ENCODE measurements around the gene COL19A1.

Gene COL19A1

DNA sequence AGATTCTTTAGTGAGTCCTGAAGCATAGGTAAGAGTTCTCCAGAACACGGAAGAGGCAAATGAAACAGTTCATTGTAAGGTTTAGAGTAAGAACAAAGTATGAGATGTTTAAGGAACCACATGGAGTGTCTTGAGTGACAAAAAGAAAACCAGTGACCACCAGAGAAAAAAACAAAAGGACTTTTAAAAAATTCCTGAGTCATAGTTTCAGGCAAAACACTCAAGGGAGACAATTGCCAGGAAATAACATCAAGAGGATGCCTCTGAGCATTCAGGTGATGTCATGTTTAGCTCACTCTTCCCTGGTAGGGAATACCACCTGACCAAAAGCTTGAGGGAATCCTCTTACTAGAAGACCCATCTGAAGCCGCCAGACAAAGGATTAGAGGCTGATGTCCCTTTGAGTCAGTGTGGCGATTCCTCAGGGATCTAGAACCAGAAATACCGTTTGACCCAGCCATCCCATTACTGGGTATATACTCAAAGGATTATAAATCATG, 110.3 kb downstream of the COL19A1 start:
- H2BK5ac ChIP-seq (ENCODE audit: low read depth, low read length, poor library complexity, severe bottlenecking) = no peak overlapping the region
- H2AK5ac ChIP-seq (ENCODE audit: low read length, severe bottlenecking) = no peak overlapping the region
- H3K27me3 ChIP-seq (ENCODE audit: control insufficient read depth in 1 of 2, insufficient read depth in 1 of 2, low read length in 2 of 2) = no peaks in the 10 kb centered on the region
- H4K91ac ChIP-seq (ENCODE audit: low read length) = no peak overlapping the region
- DNase-seq = no peak
- H2BK120ac ChIP-seq (ENCODE audit: low read depth, low read length) = no peak overlapping the region
- no peak overlapping the region for H3K4me2 ChIP-seq (ENCODE audit: low read length, poor library complexity, severe bottlenecking)
- no peak overlapping the region for H2BK15ac ChIP-seq (ENCODE audit: low read depth, poor library complexity, severe bottlenecking)
- H3K14ac ChIP-seq (ENCODE audit: low read length in 2 of 2) = no peak overlapping the region
- H3K4ac ChIP-seq (ENCODE audit: low read depth in 1 of 2, low read length in 2 of 2) = no peak overlapping the region
- H2BK12ac ChIP-seq (ENCODE audit: low read length in 2 of 2) = no peak overlapping the region
- no peaks in the 10 kb centered on the region for H3K9me3 ChIP-seq (ENCODE audit: control insufficient read depth, low read length)
- H3K27ac ChIP-seq (ENCODE audit: low read length, poor library complexity, severe bottlenecking) = no peak overlapping the region
- H3K79me1 ChIP-seq (replicated peaks; ENCODE audit: low read length, poor library complexity, severe bottlenecking) = no peaks in the 10 kb centered on the region
- H3K23ac ChIP-seq (ENCODE audit: low read length in 2 of 2) = no peak overlapping the region
- WGBS = 97% methylated on average over 4 of the region's 4 CpGs
- no peak overlapping the region for H3K4me3 ChIP-seq (ENCODE audit: insufficient read depth in 1 of 2, low read depth in 1 of 2, low read length in 2 of 2)
- H2AFZ ChIP-seq (ENCODE audit: low read depth, low read length) = no peak overlapping the region
- H4K8ac ChIP-seq (ENCODE audit: low read length) = no peak overlapping the region
- H3K4me1 ChIP-seq (ENCODE audit: control insufficient read depth, insufficient read depth, low read depth, low read length) = peaks cover 1% of the 10 kb centered on the region
- H3K36me3 ChIP-seq (ENCODE audit: control insufficient read depth in 1 of 2, insufficient read depth in 2 of 2, low read depth in 1 of 2, low read length in 2 of 2) = no peaks in the 10 kb centered on the region
- no peak overlapping the region for H3K18ac ChIP-seq (ENCODE audit: low read depth in 1 of 2, low read length in 2 of 2)
- no peak overlapping the region for H3K9ac ChIP-seq (ENCODE audit: low read length)

DNA sequence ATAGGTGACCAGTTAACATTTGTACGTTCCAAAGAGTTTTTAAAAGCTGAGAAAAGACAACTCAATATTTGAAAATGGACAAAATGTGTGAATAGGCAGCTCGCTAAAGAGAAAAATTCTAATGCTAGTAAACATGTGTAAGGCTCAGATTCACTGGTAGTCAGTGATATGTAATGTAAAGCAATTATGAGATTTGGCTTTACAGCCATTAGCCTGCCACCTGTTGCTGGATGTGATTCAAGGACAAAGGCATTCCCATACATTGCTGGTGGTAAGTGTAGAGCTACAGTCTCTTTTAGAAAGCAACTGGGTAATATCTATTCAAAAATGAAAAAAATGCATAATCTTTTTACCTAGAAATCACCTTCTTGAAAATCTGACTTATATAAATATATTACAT, 114.3 kb downstream of the COL19A1 start:
- Histone ChIP-seq H2BK12ac (ENCODE audit: low read length in 2 of 2) (no peak overlapping the region), H2BK5ac (ENCODE audit: low read depth, low read length, poor library complexity, severe bottlenecking) (no peak overlapping the region), H2BK120ac (ENCODE audit: low read depth, low read length) (no peak overlapping the region), H4K8ac (ENCODE audit: low read length) (no peak overlapping the region), H3K23ac (ENCODE audit: low read length in 2 of 2) (no peak overlapping the region), H3K4me1 (ENCODE audit: control insufficient read depth, insufficient read depth, low read depth, low read length) (no peaks in the 10 kb centered on the region), H3K4me2 (ENCODE audit: low read length, poor library complexity, severe bottlenecking) (no peak overlapping the region), H2AK5ac (ENCODE audit: low read length, severe bottlenecking) (no peak overlapping the region), H3K36me3 (ENCODE audit: control insufficient read depth in 1 of 2, insufficient read depth in 2 of 2, low read depth in 1 of 2, low read length in 2 of 2) (no peaks in the 10 kb centered on the region), H3K79me1 (replicated peaks; ENCODE audit: low read length, poor library complexity, severe bottlenecking) (no peaks in the 10 kb centered on the region), H3K27ac (ENCODE audit: low read length, poor library complexity, severe bottlenecking) (no peak overlapping the region), H3K18ac (ENCODE audit: low read depth in 1 of 2, low read length in 2 of 2) (no peak overlapping the region), H4K91ac (ENCODE audit: low read length) (no peak overlapping the region), H2BK15ac (ENCODE audit: low read depth, poor library complexity, severe bottlenecking) (no peak overlapping the region), H3K14ac (ENCODE audit: low read length in 2 of 2) (no peak overlapping the region), H3K4ac (ENCODE audit: low read depth in 1 of 2, low read length in 2 of 2) (no peak overlapping the region), H3K27me3 (ENCODE audit: control insufficient read depth in 1 of 2, insufficient read depth in 1 of 2, low read length in 2 of 2) (no peaks in the 10 kb centered on the region), H3K4me3 (ENCODE audit: insufficient read depth in 1 of 2, low read depth in 1 of 2, low read length in 2 of 2) (no peak overlapping the region), H3K9me3 (ENCODE audit: control insufficient read depth, low read length) (no peaks in the 10 kb centered on the region), H3K9ac (ENCODE audit: low read length) (no peak overlapping the region), H2AFZ (ENCODE audit: low read depth, low read length) (no peak overlapping the region)
- DNase-seq = no peak
- 94% methylated on average over 2 of the region's 2 CpGs for WGBS

DNA sequence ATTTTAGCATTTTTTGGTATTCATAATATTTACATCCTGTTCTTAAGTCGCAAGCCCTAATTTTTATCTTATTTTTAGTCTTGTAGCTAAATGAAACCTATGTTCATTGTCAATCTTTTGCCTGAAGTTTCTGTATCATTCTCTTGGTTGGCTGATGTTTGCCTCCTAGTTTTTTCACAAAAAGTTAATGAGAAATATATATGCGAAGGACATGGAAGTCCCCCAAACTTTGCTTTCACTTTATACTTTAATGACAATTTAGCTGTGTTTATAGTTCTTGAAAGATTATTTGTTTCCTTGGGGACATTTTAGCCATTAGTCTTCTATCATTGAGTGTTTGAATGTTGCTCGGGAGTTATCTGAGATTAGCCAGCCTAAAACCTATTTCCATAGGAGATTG, 118.2 kb downstream of the COL19A1 start:
- H3K14ac ChIP-seq (ENCODE audit: low read length in 2 of 2) = no peak overlapping the region
- H2BK15ac ChIP-seq (ENCODE audit: low read depth, poor library complexity, severe bottlenecking) = no peak overlapping the region
- no peak overlapping the region for H3K18ac ChIP-seq (ENCODE audit: low read depth in 1 of 2, low read length in 2 of 2)
- H4K8ac ChIP-seq (ENCODE audit: low read length) = no peak overlapping the region
- no peak overlapping the region for H2AK5ac ChIP-seq (ENCODE audit: low read length, severe bottlenecking)
- H3K4me2 ChIP-seq (ENCODE audit: low read length, poor library complexity, severe bottlenecking) = no peak overlapping the region
- H3K27me3 ChIP-seq (ENCODE audit: control insufficient read depth in 1 of 2, insufficient read depth in 1 of 2, low read length in 2 of 2) = no peaks in the 10 kb centered on the region
- H3K27ac ChIP-seq (ENCODE audit: low read length, poor library complexity, severe bottlenecking) = no peak overlapping the region
- no peaks in the 10 kb centered on the region for H3K4me1 ChIP-seq (ENCODE audit: control insufficient read depth, insufficient read depth, low read depth, low read length)
- no peak overlapping the region for H3K9ac ChIP-seq (ENCODE audit: low read length)
- H2BK120ac ChIP-seq (ENCODE audit: low read depth, low read length) = no peak overlapping the region
- no peaks in the 10 kb centered on the region for H3K9me3 ChIP-seq (ENCODE audit: control insufficient read depth, low read length)
- H3K4me3 ChIP-seq (ENCODE audit: insufficient read depth in 1 of 2, low read depth in 1 of 2, low read length in 2 of 2) = no peak overlapping the region
- H2BK12ac ChIP-seq (ENCODE audit: low read length in 2 of 2) = no peak overlapping the region
- H2AFZ ChIP-seq (ENCODE audit: low read depth, low read length) = no peak overlapping the region
- no peak for DNase-seq
- H3K4ac ChIP-seq (ENCODE audit: low read depth in 1 of 2, low read length in 2 of 2) = no peak overlapping the region
- no peak overlapping the region for H2BK5ac ChIP-seq (ENCODE audit: low read depth, low read length, poor library complexity, severe bottlenecking)
- H3K79me1 ChIP-seq (replicated peaks; ENCODE audit: low read length, poor library complexity, severe bottlenecking) = no peaks in the 10 kb centered on the region
- no peak overlapping the region for H4K91ac ChIP-seq (ENCODE audit: low read length)
- no peaks in the 10 kb centered on the region for H3K36me3 ChIP-seq (ENCODE audit: control insufficient read depth in 1 of 2, insufficient read depth in 2 of 2, low read depth in 1 of 2, low read length in 2 of 2)
- H3K23ac ChIP-seq (ENCODE audit: low read length in 2 of 2) = no peak overlapping the region
- 100% methylated on average over 1 of the region's 3 CpGs for WGBS

DNA sequence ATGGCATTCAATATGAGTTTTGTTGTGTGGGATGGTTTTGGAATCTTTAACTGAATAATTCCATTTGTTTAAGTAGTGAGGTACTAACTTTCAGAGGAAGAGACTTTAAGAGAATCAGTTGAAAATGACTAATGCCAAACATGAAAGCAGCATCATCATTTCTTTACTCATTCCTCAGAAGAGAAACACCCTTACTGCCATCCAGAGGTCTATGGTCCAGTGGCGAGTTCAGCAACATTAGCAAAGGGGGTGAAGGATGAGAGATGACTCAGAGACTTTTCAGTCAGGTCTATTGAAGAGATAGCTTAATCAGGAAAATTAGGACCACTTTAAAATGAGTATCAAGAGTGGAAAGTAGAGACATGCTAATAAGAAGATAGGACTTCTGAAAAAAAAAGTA, 118.8 kb downstream of the COL19A1 start:
- H2BK15ac ChIP-seq (ENCODE audit: low read depth, poor library complexity, severe bottlenecking) = no peak overlapping the region
- no peaks in the 10 kb centered on the region for H3K79me1 ChIP-seq (replicated peaks; ENCODE audit: low read length, poor library complexity, severe bottlenecking)
- H2AK5ac ChIP-seq (ENCODE audit: low read length, severe bottlenecking) = no peak overlapping the region
- no peak overlapping the region for H2BK5ac ChIP-seq (ENCODE audit: low read depth, low read length, poor library complexity, severe bottlenecking)
- no peak overlapping the region for H3K14ac ChIP-seq (ENCODE audit: low read length in 2 of 2)
- no peak overlapping the region for H4K91ac ChIP-seq (ENCODE audit: low read length)
- H3K18ac ChIP-seq (ENCODE audit: low read depth in 1 of 2, low read length in 2 of 2) = no peak overlapping the region
- no peak overlapping the region for H2BK12ac ChIP-seq (ENCODE audit: low read length in 2 of 2)
- H3K9ac ChIP-seq (ENCODE audit: low read length) = no peak overlapping the region
- no peak overlapping the region for H3K27ac ChIP-seq (ENCODE audit: low read length, poor library complexity, severe bottlenecking)
- DNase-seq = peak; percentile 45
- H3K9me3 ChIP-seq (ENCODE audit: control insufficient read depth, low read length) = no peaks in the 10 kb centered on the region
- no peak overlapping the region for H2AFZ ChIP-seq (ENCODE audit: low read depth, low read length)
- H3K4me3 ChIP-seq (ENCODE audit: insufficient read depth in 1 of 2, low read depth in 1 of 2, low read length in 2 of 2) = no peak overlapping the region
- no peak overlapping the region for H3K23ac ChIP-seq (ENCODE audit: low read length in 2 of 2)
- no peaks in the 10 kb centered on the region for H3K4me1 ChIP-seq (ENCODE audit: control insufficient read depth, insufficient read depth, low read depth, low read length)
- H3K4ac ChIP-seq (ENCODE audit: low read depth in 1 of 2, low read length in 2 of 2) = no peak overlapping the region
- no peak overlapping the region for H4K8ac ChIP-seq (ENCODE audit: low read length)
- H3K36me3 ChIP-seq (ENCODE audit: control insufficient read depth in 1 of 2, insufficient read depth in 2 of 2, low read depth in 1 of 2, low read length in 2 of 2) = no peaks in the 10 kb centered on the region
- WGBS = 64% methylated on average over 1 of the region's 1 CpG
- H2BK120ac ChIP-seq (ENCODE audit: low read depth, low read length) = no peak overlapping the region
- no peaks in the 10 kb centered on the region for H3K27me3 ChIP-seq (ENCODE audit: control insufficient read depth in 1 of 2, insufficient read depth in 1 of 2, low read length in 2 of 2)
- H3K4me2 ChIP-seq (ENCODE audit: low read length, poor library complexity, severe bottlenecking) = no peak overlapping the region

Data from mesenchymal stem cell (in vitro differentiated cells and primary cell).